GM12878 (cell line): ENCODE results near the gene TMCC2. TPM values are rescaled to one million over a fixed set of nuclear protein-coding genes. Genes with fewer than 3 reads are reported as not detected.

Experiments
- ATAC-seq: fragments of 200-7000 bp; cut with Tn5 transposase; 3 replicates; pipeline ENCODE4 v1.9.1; 2020; ENCODE audit warnings: mild to moderate bottlenecking, moderate library complexity
- BruUV-seq: library from RNA; stranded (reverse); fragments of 400-500 nt; replicated peaks from 2 replicates; lab custom pipeline; 2021; lab: Mats Ljungman, UMichigan
- CTCF ChIA-PET: fragments of 300-600 bp; sonication (Branson Sonifier 250); formaldehyde crosslinking; extraction: SDS; loops from one replicate; lab custom pipeline; 2021; ENCODE audit warnings: inconsistent platforms; lab: Yijun Ruan, JAX
- POLR2A ChIA-PET: fragments of 350-600 bp; formaldehyde crosslinking; extraction: SDS; loops from one replicate; lab custom pipeline; 2021; ENCODE audit warnings: inconsistent platforms; lab: Charles Lee
- RAD21 ChIA-PET: fragments of 300-600 bp; sonication (Branson Sonifier 250); formaldehyde crosslinking; loops from one replicate; lab custom pipeline; 2023; ENCODE audit warnings: antibody characterized with exemption; ENCODE audit not compliant: unreplicated experiment; lab: Charles Lee
- SMC1A ChIA-PET: fragments of 300-600 bp; sonication (Branson Sonifier 250); formaldehyde crosslinking; loops from one replicate; lab custom pipeline; 2023; ENCODE audit not compliant: unreplicated experiment, uncharacterized antibody; lab: Charles Lee
- DNase-seq: peaks from one replicate; pipeline ENCODE4 v3.0.0-alpha.2; 2011; ENCODE audit warnings: low read depth, low spot score
- FAIRE-seq: peaks from 3 replicates; lab custom pipeline; 2011; peaks lifted over from hg19 to GRCh38; lab: Jason Lieb, UNC
- H2AFZ ChIP-seq: 2 replicates; pipeline ENCODE4 v1.6.0; 2011; ENCODE audit warnings: low read depth, low read length, control low read depth; ENCODE audit not compliant: control insufficient read depth
- H3K27ac ChIP-seq: 2 replicates; pipeline ENCODE4 v1.5.1; 2011; ENCODE audit warnings: control low read depth; ENCODE audit not compliant: control insufficient read depth, insufficient read depth
- H3K27me3 ChIP-seq, 2 experiments: replicated peaks in 1 of 2; 2 replicates each; pipeline versions ENCODE4 v1.6.0 to v1.6.1; 2011; ENCODE audit warnings: low read length in 1 of 2; ENCODE audit not compliant: control insufficient read depth in 2 of 2, insufficient read depth in 2 of 2
- H3K36me3 ChIP-seq, 2 experiments: 2 replicates each; pipeline ENCODE4 v1.5.1; 2011; ENCODE audit warnings: low read length in 1 of 2; ENCODE audit not compliant: control insufficient read depth in 2 of 2, insufficient read depth in 2 of 2
- H3K4me1 ChIP-seq: 2 replicates; pipeline ENCODE4 v1.6.1; 2011; ENCODE audit warnings: mild to moderate bottlenecking, low read length, moderate library complexity, mixed read lengths; ENCODE audit not compliant: control insufficient read depth, insufficient read depth
- H3K4me2 ChIP-seq: 2 replicates; pipeline ENCODE4 v1.6.0; 2011; ENCODE audit warnings: control low read depth; ENCODE audit not compliant: control insufficient read depth, insufficient read depth
- H3K4me3 ChIP-seq: fragments of 200-600 bp; sonication (generic); 2 replicates; pipeline ENCODE4 v1.5.1; 2016
- H3K79me2 ChIP-seq: 2 replicates; pipeline ENCODE4 v1.6.0; 2011; ENCODE audit warnings: low read length; ENCODE audit not compliant: control insufficient read depth, insufficient read depth
- H3K9ac ChIP-seq: 2 replicates; pipeline ENCODE4 v1.8.0; 2011; ENCODE audit warnings: low read length, control low read depth, mixed read lengths; ENCODE audit not compliant: control insufficient read depth, insufficient read depth
- H3K9me3 ChIP-seq: replicated peaks from 3 replicates; pipeline ENCODE4 v1.5.1; 2011; ENCODE audit warnings: mild to moderate bottlenecking, low read length; ENCODE audit not compliant: control insufficient read depth, insufficient read depth
- H4K20me1 ChIP-seq: 2 replicates; pipeline ENCODE4 v1.6.0; 2011; ENCODE audit not compliant: control insufficient read depth, insufficient read depth
- BHLHE40 ChIP-seq, 2 experiments: fragments of 450-650 bp in 1 of 2; IDR thresholded peaks; 2 replicates each; pipeline ENCODE4 v1.6.1; 2011 to 2017; ENCODE audit warnings: low read depth in 2 of 2, borderline replicate concordance in 1 of 2, improper control_type of control experiment in 1 of 2, low read length in 1 of 2, mild to moderate bottlenecking in 1 of 2
- POU2F2 ChIP-seq: IDR thresholded peaks from 3 replicates; pipeline ENCODE4 v1.6.1; 2011; ENCODE audit warnings: low read depth, mild to moderate bottlenecking, low read length, borderline replicate concordance
- STAT1 ChIP-seq: fragments of 450-650 bp; conservative IDR thresholded peaks from 2 replicates; pipeline ENCODE4 v1.6.1; 2014; ENCODE audit warnings: antibody characterized with exemption, mild to moderate bottlenecking
- SUZ12 ChIP-seq: fragments of 200-600 bp; sonication (generic); IDR thresholded peaks from one replicate; pipeline ENCODE4 v1.6.1; 2018; ENCODE audit warnings: antibody characterized with exemption, mild to moderate bottlenecking; ENCODE audit not compliant: unreplicated experiment
- WGBS: methylation state at CpG from one replicate; pipeline ENCODE4 v1.1.6; 2016; ENCODE audit warnings: low lambda C conversion rate; ENCODE audit not compliant: insufficient replicate concordance, insufficient coverage; ENCODE audit errors: missing lambda C conversion rate; 5-methylcytosine and 5-hydroxymethylcytosine counted together
- in situ Hi-C: fragments of 300-500 bp; cut with MboI; formaldehyde crosslinking; loops from 9 replicates; pipeline ENCODE4 v1.14.3; 2018; ENCODE audit warnings: mixed read lengths
- intact Hi-C: fragments of 100-400 bp; cut with micrococcal nuclease; formaldehyde crosslinking; loops from one replicate; pipeline ENCODE4 v1.14.2; 2022; ENCODE audit not compliant: unreplicated experiment
- polyA plus RNA-seq, 11 experiments: library from polyadenylated mRNA; depleted of rRNA in 4 of 11; unstranded in 6 of 11; stranded (reverse) in 5 of 11; fragments of >200 nt; fragmentation: Nextera tagmentation in 4 of 11; fragmentation: Illumina TruSeq in 1 of 11; extraction: Ambion mirVana in 4 of 11; extraction: Trizol in 1 of 11; gene quantifications; 1 replicate in 1 of 11; 2 replicates in 10 of 11; pipeline versions ENCODE4 v1.2.1 to v1.2.3, GENCODE V29; 2011 to 2016; ENCODE audit warnings: inconsistent platforms in 2 of 11, missing spikeins in 2 of 11, low read depth in 1 of 11
- total RNA-seq, 4 experiments: library from RNA; depleted of rRNA in 3 of 4; stranded (reverse); fragments of >200 nt in 3 of 4; fragmentation: Illumina TruSeq in 1 of 4; extraction: Trizol in 1 of 4; gene quantifications; 2 replicates each; pipeline versions ENCODE4 v1.2.1 to v1.2.3, GENCODE V29; 2013 to 2021
- TF ChIP-seq, protein P1 (sequence below): fragments of 150-350 bp; IDR thresholded peaks from 2 replicates; pipeline ENCODE4 v1.6.1; 2014; ENCODE audit warnings: mild to moderate bottlenecking, low read depth, low read length

TMCC2 gene
- total and polyA plus RNA-seq, 10 of the 15 experiments (the other 5 are each of a cell fraction or from before 2014, with no cell fraction given): 0.06 to 2.3 (median 0.76) TPM

- no peak for FAIRE-seq
- no peaks in the 10 kb centered on the region for H3K9me3 ChIP-seq
- RAD21 ChIA-PET: interaction anchor here (1.3 to 21.3 kb wide), 2 partner anchors 15 to 189 kb away, joined by 5 to 728 read pairs; partner anchors contain the start of gene TMCC2
- CTCF ChIA-PET: interaction anchor here (0.8 to 42.1 kb wide), 5 partner anchors 11 to 110 kb away, joined by 3 to 2333 read pairs (median 11); partner anchors contain the start of genes NUAK2 and TMCC2
- in situ Hi-C loops: no loop called here
- no peaks in the 10 kb centered on the region for H3K4me1 ChIP-seq
- intact Hi-C loops: no loop called here
- H3K4me3 ChIP-seq: no peak overlapping the region
- POLR2A ChIA-PET: interaction anchor here (1.1 kb wide), 1 partner anchor 23 kb away, joined by 3 read pairs; the partner anchor contains the start of gene TMCC2
- no peak overlapping the region for H2AFZ ChIP-seq
- no peak for TF ChIP-seq STAT1
- no peak for DNase-seq
- H3K4me2 ChIP-seq: no peak overlapping the region
- BruUV-seq: no TSS peak
- no peaks in the 10 kb centered on the region for H3K36me3 ChIP-seq
- WGBS: 11% methylated on average over 6 of the region's 6 CpGs
- no peak overlapping the region for H3K27ac ChIP-seq
- H4K20me1 ChIP-seq: no peaks in the 10 kb centered on the region; the same call in 1 of the 2 replicates
- no peak overlapping the region for H3K9ac ChIP-seq
- H3K27me3 ChIP-seq: peaks cover 2 to 3% of the 10 kb centered on the region in 2 experiments; a peak in 2 of 4 replicates
- SMC1A ChIA-PET: interaction anchor here (0.8 to 17.4 kb wide), 4 partner anchors 8 to 23 kb away, joined by 3 to 427 read pairs (median 57); partner anchors contain the start of gene TMCC2
- ATAC-seq: no peak
- no peaks in the 10 kb centered on the region for H3K79me2 ChIP-seq
Measured at GRCh38 chr1:205250699-205251098, 23.0 kb downstream of the TMCC2 start.

DNA sequence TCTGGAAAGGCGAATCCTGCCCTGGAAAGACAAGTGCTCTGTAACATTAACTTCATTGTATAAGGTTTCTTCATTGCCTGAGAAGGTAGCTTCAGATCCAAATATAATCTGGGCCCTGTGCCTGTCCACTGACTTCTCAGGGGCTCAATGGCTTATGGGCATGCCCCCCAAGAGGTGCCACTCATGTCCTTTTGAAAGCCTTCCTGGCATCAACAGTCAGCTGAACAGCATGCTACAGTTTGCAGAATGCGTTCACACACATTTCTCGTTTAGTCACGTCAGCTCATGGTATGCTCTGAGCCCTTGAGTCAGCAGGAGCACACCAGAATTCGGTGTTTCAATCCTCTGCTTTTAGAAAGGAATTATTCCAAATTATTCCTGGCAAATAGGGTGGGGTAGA, 23.8 kb downstream of the TMCC2 start:
- no peaks in the 10 kb centered on the region for H3K9me3 ChIP-seq
- intact Hi-C loops (no loop called here), in situ Hi-C loops (no loop called here)
- FAIRE-seq: no peak
- no peak overlapping the region for H3K4me3 ChIP-seq
- no peak overlapping the region for H2AFZ ChIP-seq
- no peak for ATAC-seq
- DNase-seq: no peak
- H3K27me3 ChIP-seq: peaks cover 2 to 3% of the 10 kb centered on the region in 2 experiments; a peak in 2 of 4 replicates
- H3K36me3 ChIP-seq: no peaks in the 10 kb centered on the region
- POLR2A ChIA-PET: interaction anchor here (0.7 to 7.0 kb wide), 5 partner anchors 9 to 259 kb away, joined by 3 to 75 read pairs (median 3); partner anchors contain the start of gene TMCC2
- WGBS: 8% methylated on average over 5 of the region's 5 CpGs
- no peak for TF ChIP-seq BHLHE40 (IDR thresholded peaks at IDR 0.05; ENCODE audit: borderline replicate concordance in 1 of 2, low read depth in 2 of 2, low read length in 1 of 2)
- TF ChIP-seq POU2F2: no peak
- TF ChIP-seq, protein P1, sequence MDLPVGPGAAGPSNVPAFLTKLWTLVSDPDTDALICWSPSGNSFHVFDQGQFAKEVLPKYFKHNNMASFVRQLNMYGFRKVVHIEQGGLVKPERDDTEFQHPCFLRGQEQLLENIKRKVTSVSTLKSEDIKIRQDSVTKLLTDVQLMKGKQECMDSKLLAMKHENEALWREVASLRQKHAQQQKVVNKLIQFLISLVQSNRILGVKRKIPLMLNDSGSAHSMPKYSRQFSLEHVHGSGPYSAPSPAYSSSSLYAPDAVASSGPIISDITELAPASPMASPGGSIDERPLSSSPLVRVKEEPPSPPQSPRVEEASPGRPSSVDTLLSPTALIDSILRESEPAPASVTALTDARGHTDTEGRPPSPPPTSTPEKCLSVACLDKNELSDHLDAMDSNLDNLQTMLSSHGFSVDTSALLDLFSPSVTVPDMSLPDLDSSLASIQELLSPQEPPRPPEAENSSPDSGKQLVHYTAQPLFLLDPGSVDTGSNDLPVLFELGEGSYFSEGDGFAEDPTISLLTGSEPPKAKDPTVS: no peak
- TF ChIP-seq SUZ12: no peak
- TF ChIP-seq, all 136 proteins: peak for 0
- H3K9ac ChIP-seq: no peak overlapping the region
- ChIA-PET SMC1A (interaction anchor here (0.8 to 17.4 kb wide), 3 partner anchors 9 to 21 kb away, joined by 3 to 427 read pairs (median 110); partner anchors contain the start of gene TMCC2), CTCF (interaction anchor here (0.7 to 42.1 kb wide), 7 partner anchors 10 to 262 kb away, joined by 3 to 2333 read pairs (median 45); partner anchors contain the start of genes NUAK2 and TMCC2), RAD21 (interaction anchor here (1.3 to 21.3 kb wide), 2 partner anchors 16 to 190 kb away, joined by 5 to 728 read pairs; partner anchors contain the start of gene TMCC2)
- H3K27ac ChIP-seq: no peak overlapping the region
- no peak overlapping the region for H3K4me2 ChIP-seq
- H3K4me1 ChIP-seq: no peaks in the 10 kb centered on the region
- no TSS peak for BruUV-seq
- no peaks in the 10 kb centered on the region for H3K79me2 ChIP-seq
- H4K20me1 ChIP-seq: peaks cover 4% of the 10 kb centered on the region
